GM12891 (cell line): Measurements from ENCODE around the gene MOB3B.
A peak's percentile ranks its signal among the peaks of the same experiment; 100 is the strongest.

Experiments used
- DNase-seq: peaks from one replicate; pipeline ENCODE4 v3.0.0; 2011; ENCODE audit warnings: low spot score; ENCODE audit not compliant: insufficient read length
- FAIRE-seq: peaks from 2 replicates; lab custom pipeline; 2011; peaks lifted over from hg19 to GRCh38; lab: Jason Lieb, UNC
- PAX5 ChIP-seq: IDR thresholded peaks from 2 replicates; pipeline ENCODE4 v1.6.1; 2011; ENCODE audit warnings: low read length, moderate library complexity, mild to moderate bottlenecking; ENCODE audit not compliant: insufficient read depth, severe bottlenecking
- POLR2A ChIP-seq: IDR thresholded peaks from 2 replicates; pipeline ENCODE4 v1.6.1; 2011; ENCODE audit warnings: low read depth, low read length, control low read depth
- POLR2AphosphoS5 ChIP-seq: IDR thresholded peaks from 2 replicates; pipeline ENCODE4 v1.6.1; 2011; ENCODE audit warnings: low read depth, low read length, control low read depth
- POU2F2 ChIP-seq: IDR thresholded peaks from 2 replicates; pipeline ENCODE4 v1.6.1; 2011; ENCODE audit warnings: low read depth, mild to moderate bottlenecking, control low read depth, low read length, moderate library complexity
- SPI1 ChIP-seq: IDR thresholded peaks from 2 replicates; pipeline ENCODE4 v1.6.1; 2011; ENCODE audit warnings: low read depth, low read length, control low read depth
- TAF1 ChIP-seq: IDR thresholded peaks from 2 replicates; pipeline ENCODE4 v1.6.1; 2011; ENCODE audit warnings: low read depth, low read length, control low read depth

The MOB3B gene

GRCh38 chr9:27395484-27395921, 134.1 kb downstream of the MOB3B start:
- no peak for TF ChIP-seq TAF1
- TF ChIP-seq POLR2AphosphoS5 = no peak
- no peak for TF ChIP-seq PAX5
- TF ChIP-seq SPI1 = no peak
- TF ChIP-seq POLR2A = no peak
- TF ChIP-seq POU2F2 = no peak
- no peak for DNase-seq
- no peak for FAIRE-seq

- no peak for DNase-seq
These were observed 134.8 kb downstream of the MOB3B start for GRCh38 chr9:27394826-27395201.

GRCh38 chr9:27394154-27394825, 135.3 kb downstream of the MOB3B start:
- FAIRE-seq = no peak
- DNase-seq = no peak
- TF ChIP-seq POLR2AphosphoS5 (no peak), POLR2A (no peak), SPI1 (no peak)

More at GRCh38 chr9:27394826-27395201, 134.8 kb downstream of the MOB3B start:
- FAIRE-seq = no peak
- TF ChIP-seq POU2F2 (no peak), POLR2AphosphoS5 (no peak), TAF1 (no peak), PAX5 (no peak), SPI1 (no peak), POLR2A (no peak)

- TF ChIP-seq POLR2A (no peak), PAX5 (no peak), POU2F2 (no peak), TAF1 (no peak), POLR2AphosphoS5 (no peak), SPI1 (no peak)
- DNase-seq (no peak), FAIRE-seq (peak; percentile 55)
These were observed 136.4 kb downstream of the MOB3B start for GRCh38 chr9:27393054-27393846.

- TF ChIP-seq POLR2A = no peak
- no peak for TF ChIP-seq POLR2AphosphoS5
- no peak for TF ChIP-seq PAX5
- no peak for TF ChIP-seq TAF1
- no peak for TF ChIP-seq SPI1
- TF ChIP-seq POU2F2 = no peak
- DNase-seq (no peak), FAIRE-seq (no peak)
These were observed 137.2 kb downstream of the MOB3B start for GRCh38 chr9:27392451-27392850.

- TF ChIP-seq SPI1 (no peak), POLR2AphosphoS5 (no peak), TAF1 (no peak), POU2F2 (no peak), POLR2A (no peak), PAX5 (no peak)
- FAIRE-seq (no peak), DNase-seq (no peak)
These were observed 138.3 kb downstream of the MOB3B start for GRCh38 chr9:27391040-27391895.

- no peak for DNase-seq
- no peak for FAIRE-seq
- no peak for TF ChIP-seq POLR2AphosphoS5
- no peak for TF ChIP-seq TAF1
- TF ChIP-seq PAX5 = no peak
- TF ChIP-seq SPI1 = no peak
- TF ChIP-seq POU2F2 = no peak
- TF ChIP-seq POLR2A = no peak
These were observed 141.5 kb downstream of the MOB3B start for GRCh38 chr9:27388150-27388549.

GRCh38 chr9:27387722-27388121, 141.9 kb downstream of the MOB3B start:
- DNase-seq (no peak), FAIRE-seq (peak; percentile 71)
- TF ChIP-seq POU2F2 (no peak), PAX5 (no peak), SPI1 (no peak), POLR2A (no peak), POLR2AphosphoS5 (no peak), TAF1 (no peak)

- FAIRE-seq = peak; percentile 57
- DNase-seq = no peak
- no peak for TF ChIP-seq SPI1
- no peak for TF ChIP-seq POLR2A
- no peak for TF ChIP-seq POLR2AphosphoS5
- no peak for TF ChIP-seq TAF1
- no peak for TF ChIP-seq PAX5
These were observed 143.0 kb downstream of the MOB3B start for GRCh38 chr9:27386571-27387091.
